ENCODE measurements around the gene ADGRG7. TPM values are rescaled to one million over a fixed set of nuclear protein-coding genes. Genes with fewer than 3 reads are reported as not detected.

Gene ADGRG7
- polyA plus RNA-seq, 1 experiment: not detected

GRCh38 chr3:100702082-100702979, 92.9 kb downstream of the ADGRG7 start:
- DNase-seq (ENCODE audit: low read depth): no peak
- Histone ChIP-seq H3K4me3 (ENCODE audit: low read depth, low read length) (no peak overlapping the region), H3K27me3 (ENCODE audit: control insufficient read depth, insufficient read depth, low read length) (peaks cover 7% of the 10 kb centered on the region; the same call in 1 of the 2 replicates), H3K36me3 (ENCODE audit: control insufficient read depth, insufficient read depth, low read length) (no peaks in the 10 kb centered on the region)
- POLR2A ChIA-PET: no interaction called here
- no peak for TF ChIP-seq CTCF (IDR thresholded peaks at IDR 0.05; ENCODE audit: insufficient read depth, low read depth, low read length)
- CTCF ChIA-PET: no interaction called here

- no peak for DNase-seq (ENCODE audit: low read depth)
- Histone ChIP-seq H3K4me3 (ENCODE audit: low read depth, low read length) (no peak overlapping the region), H3K27me3 (ENCODE audit: control insufficient read depth, insufficient read depth, low read length) (peaks cover 7% of the 10 kb centered on the region; the same call in 1 of the 2 replicates), H3K36me3 (ENCODE audit: control insufficient read depth, insufficient read depth, low read length) (no peaks in the 10 kb centered on the region)
- TF ChIP-seq CTCF (IDR thresholded peaks at IDR 0.05; ENCODE audit: insufficient read depth, low read depth, low read length): no peak
- POLR2A ChIA-PET: no interaction called here
- CTCF ChIA-PET: no interaction called here
Measured at GRCh38 chr3:100702980-100703345, 93.6 kb downstream of the ADGRG7 start.

- DNase-seq (ENCODE audit: low read depth): no peak
- POLR2A ChIA-PET: no interaction called here
- H3K27me3 ChIP-seq (ENCODE audit: control insufficient read depth, insufficient read depth, low read length): 0 out of 2 replicates have a peak, but pooled peaks cover under 1% of the 10 kb centered on the region
- TF ChIP-seq CTCF (IDR thresholded peaks at IDR 0.05; ENCODE audit: insufficient read depth, low read depth, low read length): no peak
- no peak overlapping the region for H3K4me3 ChIP-seq (ENCODE audit: low read depth, low read length)
- H3K36me3 ChIP-seq (ENCODE audit: control insufficient read depth, insufficient read depth, low read length): no peaks in the 10 kb centered on the region
- CTCF ChIA-PET: interaction anchor here (0.6 kb wide), 1 partner anchor 195 kb away, joined by 3 read pairs; no protein-coding TSS in a partner anchor
Measured at GRCh38 chr3:100703865-100704264, 94.5 kb downstream of the ADGRG7 start.

GRCh38 chr3:100706365-100706764, 97.0 kb downstream of the ADGRG7 start:
- DNase-seq (ENCODE audit: low read depth): no peak
- H3K27me3 ChIP-seq (ENCODE audit: control insufficient read depth, insufficient read depth, low read length): no peaks in the 10 kb centered on the region
- ChIA-PET CTCF (interaction anchor here (0.6 kb wide), 1 partner anchor 8 kb away, joined by 3 read pairs; no protein-coding TSS in a partner anchor), POLR2A (no interaction called here)
- no peak overlapping the region for H3K4me3 ChIP-seq (ENCODE audit: low read depth, low read length)
- no peaks in the 10 kb centered on the region for H3K36me3 ChIP-seq (ENCODE audit: control insufficient read depth, insufficient read depth, low read length)
- TF ChIP-seq CTCF (IDR thresholded peaks at IDR 0.05; ENCODE audit: insufficient read depth, low read depth, low read length): no peak

GRCh38 chr3:100708644-100708988, 99.2 kb downstream of the ADGRG7 start:
- POLR2A ChIA-PET: interaction anchor here (0.7 kb wide), 2 partner anchors 162 to 326 kb away, joined by 4 to 9 read pairs; no protein-coding TSS in a partner anchor
- H3K4me3 ChIP-seq (ENCODE audit: low read depth, low read length): peak overlapping the region; percentile 37
- H3K36me3 ChIP-seq (ENCODE audit: control insufficient read depth, insufficient read depth, low read length): no peaks in the 10 kb centered on the region
- no peak for TF ChIP-seq CTCF (IDR thresholded peaks at IDR 0.05; ENCODE audit: insufficient read depth, low read depth, low read length)
- CTCF ChIA-PET: interaction anchor here (0.8 kb wide), 1 partner anchor 751 kb away, joined by 3 read pairs; no protein-coding TSS in a partner anchor
- no peaks in the 10 kb centered on the region for H3K27me3 ChIP-seq (ENCODE audit: control insufficient read depth, insufficient read depth, low read length)
- DNase-seq (ENCODE audit: low read depth): no peak

All from BJ (cell line).